Tibial nerve (tissue), 4 donors: ENCODE results near the gene ZBTB49. TPM values are rescaled to one million over a fixed set of nuclear protein-coding genes. Genes with fewer than 3 reads are reported as not detected.

Experiments
- DNase-seq, 2 donors: peaks; one replicate each; pipeline ENCODE4 v3.0.0-alpha.2; 2019; ENCODE audit warnings: low spot score in 2 of 2
- H3K27ac ChIP-seq, 4 donors: fragments of 200-600 bp; sonication (generic) in 3 of 4; one replicate each; pipeline ENCODE4 v1.5.1; 2017 to 2019; ENCODE audit warnings: mild to moderate bottlenecking in 1 of 4
- H3K27me3 ChIP-seq, 2 donors: fragments of 200-600 bp; sonication (generic) in 1 of 2; one replicate each; pipeline versions ENCODE4 v1.5.1 to v1.6.0; 2017 to 2019
- H3K36me3 ChIP-seq, 3 donors: fragments of 200-600 bp; sonication (generic); one replicate each; pipeline ENCODE4 v1.5.1; 2018 to 2019
- H3K4me1 ChIP-seq, 4 donors: fragments of 200-600 bp; sonication (generic) in 3 of 4; one replicate each; pipeline ENCODE4 v1.5.1; 2017 to 2019
- H3K4me3 ChIP-seq, 4 donors: fragments of 200-600 bp; sonication (generic) in 3 of 4; one replicate each; pipeline ENCODE4 v1.5.1; 2017 to 2019; ENCODE audit warnings: mild to moderate bottlenecking in 1 of 4, moderate library complexity in 1 of 4
- H3K9me3 ChIP-seq, 4 donors: fragments of 200-600 bp; sonication (generic) in 3 of 4; one replicate each; pipeline ENCODE4 v1.5.1; 2017 to 2019
- CTCF ChIP-seq, 5 experiments: fragments of 200-600 bp in 3 of 5; fragments of 450-650 bp in 2 of 5; sonication (generic) in 3 of 5; IDR thresholded peaks; one replicate each; pipeline ENCODE4 v1.5.1; 2016 to 2019; ENCODE audit warnings: antibody characterized with exemption in 5 of 5, mild to moderate bottlenecking in 3 of 5, moderate library complexity in 2 of 5
- EP300 ChIP-seq, 2 donors: sonication (generic); formaldehyde crosslinking; IDR thresholded peaks; one replicate each; pipeline ENCODE4 v1.6.1; 2017; ENCODE audit warnings: antibody characterized with exemption in 2 of 2, mild to moderate bottlenecking in 1 of 2
- POLR2A ChIP-seq, 2 donors: fragments of 450-650 bp; IDR thresholded peaks; one replicate each; pipeline ENCODE4 v1.6.1; 2017; ENCODE audit warnings: antibody characterized with exemption in 2 of 2, mild to moderate bottlenecking in 2 of 2, moderate library complexity in 2 of 2
- WGBS, 2 donors: methylation state at CpG; one replicate each; pipeline ENCODE4 v1.1.5; 2018; 5-methylcytosine and 5-hydroxymethylcytosine counted together
- total RNA-seq, 4 donors: library from RNA; depleted of rRNA; stranded (reverse); fragments of >200 nt; gene quantifications; one replicate each; pipeline ENCODE4 v1.1.0, GENCODE V29; 2016

ZBTB49 gene
- total RNA-seq, 4 donors from 2014 or later, result 5.1 to 28.4 (median 10.1) TPM

- H3K4me3 ChIP-seq, result no peak overlapping the region
- no peak overlapping the region for H3K27ac ChIP-seq
- TF ChIP-seq CTCF (IDR thresholded peaks at IDR 0.05) (no peak), EP300 (IDR thresholded peaks at IDR 0.05) (no peak), POLR2A (IDR thresholded peaks at IDR 0.05) (no peak)
- H3K27me3 ChIP-seq, result no peaks in the 10 kb centered on the region
- no peak for DNase-seq
- no peaks in the 10 kb centered on the region for H3K4me1 ChIP-seq
- H3K9me3 ChIP-seq, result no peaks in the 10 kb centered on the region
- 38 to 52% methylated on average over 10 of the region's 10 CpGs for WGBS, 2 donors
- H3K36me3 ChIP-seq, result peaks cover 0 to 39% (median 7%) of the 10 kb centered on the region in 3 donors
Observed at GRCh38 chr4:4323705-4324534, 33.9 kb downstream of the ZBTB49 start.

- Histone ChIP-seq H3K4me3 (no peak overlapping the region), H3K4me1 (no peaks in the 10 kb centered on the region), H3K9me3 (peaks cover 0 to 3% (median 0%) of the 10 kb centered on the region in 4 donors), H3K36me3 (peaks cover 0 to 25% (median 7%) of the 10 kb centered on the region in 3 donors), H3K27ac (no peak overlapping the region), H3K27me3 (no peaks in the 10 kb centered on the region)
- TF ChIP-seq POLR2A (IDR thresholded peaks at IDR 0.05) (no peak), CTCF (IDR thresholded peaks at IDR 0.05) (no peak), EP300 (IDR thresholded peaks at IDR 0.05) (no peak)
- 91 to 93% methylated on average over 5 of the region's 5 CpGs for WGBS, 2 donors
- no peak for DNase-seq
Observed at GRCh38 chr4:4325321-4325720, 35.3 kb downstream of the ZBTB49 start.

GRCh38 chr4:4326166-4326565 is 36.1 kb downstream of the ZBTB49 start:
- H3K4me1 ChIP-seq, result no peaks in the 10 kb centered on the region
- no peak overlapping the region for H3K4me3 ChIP-seq
- peaks cover 0 to 17% (median 7%) of the 10 kb centered on the region in 3 donors for H3K36me3 ChIP-seq
- H3K9me3 ChIP-seq, result peaks cover 0 to 7% (median 0%) of the 10 kb centered on the region in 4 donors
- 93 to 94% methylated on average over 4 of the region's 4 CpGs for WGBS, 2 donors
- no peaks in the 10 kb centered on the region for H3K27me3 ChIP-seq
- DNase-seq, result no peak
- H3K27ac ChIP-seq, result no peak overlapping the region
- no peak for TF ChIP-seq EP300 (IDR thresholded peaks at IDR 0.05)
- TF ChIP-seq POLR2A (IDR thresholded peaks at IDR 0.05), result no peak
- TF ChIP-seq CTCF (IDR thresholded peaks at IDR 0.05), result no peak

GRCh38 chr4:4327652-4328121 is 37.6 kb downstream of the ZBTB49 start:
- Histone ChIP-seq H3K27me3 (no peaks in the 10 kb centered on the region), H3K4me3 (no peak overlapping the region), H3K4me1 (no peaks in the 10 kb centered on the region), H3K9me3 (peaks cover 0 to 7% (median 0%) of the 10 kb centered on the region in 4 donors), H3K36me3 (peaks cover 0 to 2% (median 0%) of the 10 kb centered on the region in 3 donors), H3K27ac (no peak overlapping the region)
- no peak for TF ChIP-seq EP300 (IDR thresholded peaks at IDR 0.05)
- no peak for TF ChIP-seq POLR2A (IDR thresholded peaks at IDR 0.05)
- no peak for TF ChIP-seq CTCF (IDR thresholded peaks at IDR 0.05)
- DNase-seq, result no peak
- 39 to 40% methylated on average over 21 to 22 of the region's 22 CpGs for WGBS, 2 donors

- Histone ChIP-seq H3K27me3 (no peaks in the 10 kb centered on the region), H3K9me3 (peaks cover 0 to 7% (median 0%) of the 10 kb centered on the region in 4 donors), H3K36me3 (no peaks in the 10 kb centered on the region), H3K4me3 (no peak overlapping the region), H3K27ac (no peak overlapping the region), H3K4me1 (no peaks in the 10 kb centered on the region)
- TF ChIP-seq POLR2A (IDR thresholded peaks at IDR 0.05) (no peak), CTCF (IDR thresholded peaks at IDR 0.05) (no peak), EP300 (IDR thresholded peaks at IDR 0.05) (no peak)
- DNase-seq, result no peak
- WGBS, 2 donors, result 92 to 100% methylated on average over 1 of the region's 1 CpG
Observed at GRCh38 chr4:4328206-4328605, 38.2 kb downstream of the ZBTB49 start.
